K562 (cell line): ENCODE data around the gene TBL2. TPM values are rescaled to one million over a fixed set of nuclear protein-coding genes. Genes with fewer than 3 reads are reported as not detected.

Experiments used
- ARNT ChIP-seq, 2 experiments: fragments of 450-650 bp; IDR thresholded peaks; 2 replicates each; pipeline ENCODE4 v1.6.1; 2016; ENCODE audit warnings: mild to moderate bottlenecking in 1 of 2
- BHLHE40 ChIP-seq: IDR thresholded peaks from 2 replicates; pipeline ENCODE4 v1.6.1; 2011; ENCODE audit warnings: low read length, improper control_type of control experiment
- CTBP1 ChIP-seq: fragments of 450-650 bp; IDR thresholded peaks from 2 replicates; pipeline ENCODE4 v1.6.1; 2016; ENCODE audit warnings: borderline replicate concordance
- DLX4 ChIP-seq: fragments of 250-450 bp; sonication (Bioruptor Pico); IDR thresholded peaks from 2 replicates; pipeline ENCODE4 v1.6.1; 2021; ENCODE audit warnings: mild to moderate bottlenecking
- FIP1L1 ChIP-seq: fragments of 200-400 bp; formaldehyde crosslinking; IDR thresholded peaks from 2 replicates; pipeline ENCODE4 v1.6.1; 2018; ENCODE audit warnings: mild to moderate bottlenecking, low read depth, low read length; ENCODE audit not compliant: poor library complexity, severe bottlenecking
- GTF2B ChIP-seq: IDR thresholded peaks from 2 replicates; pipeline ENCODE4 v1.6.1; 2011; ENCODE audit not compliant: insufficient read length; ENCODE audit errors: extremely low read depth
- PATZ1 ChIP-seq: fragments of 250-450 bp; sonication (Bioruptor Pico); IDR thresholded peaks from 2 replicates; pipeline ENCODE4 v1.5.0; 2020; ENCODE audit warnings: mild to moderate bottlenecking, borderline replicate concordance
- PPARD ChIP-seq: fragments of 250-450 bp; sonication (Bioruptor Pico); IDR thresholded peaks from 2 replicates; pipeline ENCODE4 v1.8.0; 2022; ENCODE audit warnings: inconsistent platforms, mild to moderate bottlenecking, moderate library complexity
- RHOXF2B ChIP-seq: fragments of 250-450 bp; sonication (Bioruptor Pico); conservative IDR thresholded peaks from 2 replicates; pipeline ENCODE4 v1.5.1; 2021
- SPI1 ChIP-seq: IDR thresholded peaks from 2 replicates; pipeline ENCODE4 v1.6.1; 2011; ENCODE audit warnings: low read depth, low read length, control low read depth, borderline replicate concordance
- ZBTB34 ChIP-seq: fragments of 250-450 bp; sonication (Bioruptor Pico); IDR thresholded peaks from 2 replicates; pipeline ENCODE4 v1.8.0; 2021; ENCODE audit warnings: mild to moderate bottlenecking, moderate library complexity
- ZNF239 ChIP-seq: fragments of 250-450 bp; sonication (Bioruptor Pico); IDR thresholded peaks from 2 replicates; pipeline ENCODE4 v1.4.0; 2020; ENCODE audit warnings: mild to moderate bottlenecking
- ZNF354B ChIP-seq: fragments of 250-450 bp; sonication (Bioruptor Pico); IDR thresholded peaks from 2 replicates; pipeline ENCODE4 v1.4.0; 2020
- ZNF449 ChIP-seq: fragments of 250-450 bp; sonication (Bioruptor Pico); IDR thresholded peaks from 2 replicates; pipeline ENCODE4 v1.8.0; 2022; ENCODE audit warnings: moderate library complexity, mild to moderate bottlenecking, inconsistent platforms
- ZNF609 ChIP-seq: sonication (generic); formaldehyde crosslinking; IDR thresholded peaks from 2 replicates; pipeline ENCODE4 v1.8.1; 2023; ENCODE audit warnings: missing genetic modification reagents, mild to moderate bottlenecking, borderline replicate concordance
- ZNF717 ChIP-seq: fragments of 250-450 bp; sonication (Bioruptor Pico); IDR thresholded peaks from 2 replicates; pipeline ENCODE4 v1.5.0; 2021
- polyA plus RNA-seq, 8 experiments: library from polyadenylated mRNA; depleted of rRNA in 4 of 8; stranded (reverse) in 5 of 8; unstranded in 3 of 8; fragments of >200 nt; fragmentation: Nextera tagmentation in 2 of 8; fragmentation: Illumina TruSeq in 1 of 8; extraction: Ambion mirVana in 2 of 8; extraction: Trizol in 1 of 8; gene quantifications; 2 replicates each; pipeline versions ENCODE4 v1.2.1 to v1.2.3, GENCODE V29; 2011 to 2014; ENCODE audit warnings: inconsistent platforms in 1 of 8, missing spikeins in 1 of 8
- total RNA-seq, 7 experiments: library from RNA; depleted of rRNA in 6 of 7; stranded (reverse); fragments of >200 nt in 6 of 7; fragmentation: Illumina TruSeq in 2 of 7; extraction: Trizol in 2 of 7; gene quantifications; 2 replicates each; pipeline versions ENCODE4 v1.2.1 to v1.2.3, GENCODE V29; 2011 to 2021; ENCODE audit warnings: low replicate concordance in 1 of 7

TBL2 gene
- total and polyA plus RNA-seq, 9 of the 15 experiments (the other 6 are each of a cell fraction or from before 2014, with no cell fraction given), result 2.5 to 123 (median 49.2) TPM

- peak; percentile 90 for TF ChIP-seq CTBP1
- TF ChIP-seq ZNF354B (CRISPR knock-in tag), result no peak
- no peak for TF ChIP-seq PATZ1 (CRISPR knock-in tag)
- TF ChIP-seq FIP1L1, result no peak
- TF ChIP-seq ZBTB34 (CRISPR knock-in tag), result no peak
- no peak for TF ChIP-seq RHOXF2B
- no peak for TF ChIP-seq PPARD
- TF ChIP-seq ZNF609 (CRISPR knock-in tag), result no peak
- TF ChIP-seq ZNF717 (CRISPR knock-in tag), result no peak
- peak; percentile 85 for TF ChIP-seq BHLHE40
- TF ChIP-seq GTF2B, result no peak
- no peak for TF ChIP-seq DLX4
- TF ChIP-seq ZNF239 (CRISPR knock-in tag), result peak; percentile 30; the same call in 1 of the 2 replicates
- no peak for TF ChIP-seq ZNF449 (CRISPR knock-in tag)
- no peak for TF ChIP-seq SPI1
- no peak; a peak in 1 of 4 replicates for TF ChIP-seq ARNT (IDR thresholded peaks at IDR 0.05)
These were observed 56.1 kb downstream of the TBL2 start, which contains the start of gene BAZ1B (continued) for GRCh38 chr7:73522105-73522872.
